ENCODE data around the gene FOXP3. TPM values are rescaled to one million over a fixed set of nuclear protein-coding genes. Genes with fewer than 3 reads are reported as not detected.

The FOXP3 gene
- total RNA-seq, 1 experiment from 2014 or later, result 0.26 TPM

GRCh38 chrX:49263631-49264030 is 879 bp downstream of the FOXP3 start:
- H3K4me1 ChIP-seq (ENCODE audit: control insufficient read depth, insufficient read depth, low read length), result no peaks in the 10 kb centered on the region
- CTCF ChIA-PET, result no interaction called here
- TF ChIP-seq TCF7L2 (IDR thresholded peaks at IDR 0.05; ENCODE audit: low read depth, low read length), result no peak
- TF ChIP-seq SIN3A (IDR thresholded peaks at IDR 0.05; ENCODE audit: borderline replicate concordance, insufficient read depth, low read depth, low read length), result no peak
- no peak for TF ChIP-seq CTCF (IDR thresholded peaks at IDR 0.05)
- TF ChIP-seq, protein P1, sequence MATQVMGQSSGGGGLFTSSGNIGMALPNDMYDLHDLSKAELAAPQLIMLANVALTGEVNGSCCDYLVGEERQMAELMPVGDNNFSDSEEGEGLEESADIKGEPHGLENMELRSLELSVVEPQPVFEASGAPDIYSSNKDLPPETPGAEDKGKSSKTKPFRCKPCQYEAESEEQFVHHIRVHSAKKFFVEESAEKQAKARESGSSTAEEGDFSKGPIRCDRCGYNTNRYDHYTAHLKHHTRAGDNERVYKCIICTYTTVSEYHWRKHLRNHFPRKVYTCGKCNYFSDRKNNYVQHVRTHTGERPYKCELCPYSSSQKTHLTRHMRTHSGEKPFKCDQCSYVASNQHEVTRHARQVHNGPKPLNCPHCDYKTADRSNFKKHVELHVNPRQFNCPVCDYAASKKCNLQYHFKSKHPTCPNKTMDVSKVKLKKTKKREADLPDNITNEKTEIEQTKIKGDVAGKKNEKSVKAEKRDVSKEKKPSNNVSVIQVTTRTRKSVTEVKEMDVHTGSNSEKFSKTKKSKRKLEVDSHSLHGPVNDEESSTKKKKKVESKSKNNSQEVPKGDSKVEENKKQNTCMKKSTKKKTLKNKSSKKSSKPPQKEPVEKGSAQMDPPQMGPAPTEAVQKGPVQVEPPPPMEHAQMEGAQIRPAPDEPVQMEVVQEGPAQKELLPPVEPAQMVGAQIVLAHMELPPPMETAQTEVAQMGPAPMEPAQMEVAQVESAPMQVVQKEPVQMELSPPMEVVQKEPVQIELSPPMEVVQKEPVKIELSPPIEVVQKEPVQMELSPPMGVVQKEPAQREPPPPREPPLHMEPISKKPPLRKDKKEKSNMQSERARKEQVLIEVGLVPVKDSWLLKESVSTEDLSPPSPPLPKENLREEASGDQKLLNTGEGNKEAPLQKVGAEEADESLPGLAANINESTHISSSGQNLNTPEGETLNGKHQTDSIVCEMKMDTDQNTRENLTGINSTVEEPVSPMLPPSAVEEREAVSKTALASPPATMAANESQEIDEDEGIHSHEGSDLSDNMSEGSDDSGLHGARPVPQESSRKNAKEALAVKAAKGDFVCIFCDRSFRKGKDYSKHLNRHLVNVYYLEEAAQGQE (IDR thresholded peaks at IDR 0.05; ENCODE audit: insufficient read depth in 1 of 2, low read depth in 2 of 2, low read length in 1 of 2), result no peak
- no peak for TF ChIP-seq POLR2AphosphoS5 (IDR thresholded peaks at IDR 0.05; ENCODE audit: low read depth, low read length)
- no peaks in the 10 kb centered on the region for H3K36me3 ChIP-seq (ENCODE audit: control insufficient read depth, insufficient read depth, low read length)
- H3K9me3 ChIP-seq (ENCODE audit: control insufficient read depth, insufficient read depth, low read depth, low read length), result no peaks in the 10 kb centered on the region
- BruUV-seq (replicated peaks), result no TSS peak
- DNase-seq (ENCODE audit: low read depth, low spot score) (no peak), ATAC-seq (no peak)
- no peak overlapping the region for H3K4me3 ChIP-seq (ENCODE audit: low read depth in 2 of 2, low read length in 2 of 2)
- intact Hi-C loops (cut with micrococcal nuclease; ENCODE audit: unreplicated experiment) (no loop called here), in situ Hi-C loops (cut with HindIII; ENCODE audit: low pct_unique_long_range_greater_than_20kb, low sequenced_read_pairs) (no loop called here)
- no peaks in the 10 kb centered on the region for H3K27me3 ChIP-seq (ENCODE audit: control insufficient read depth, insufficient read depth, low read length)
- H3K27ac ChIP-seq (ENCODE audit: low read length), result no peak overlapping the region
- POLR2A ChIA-PET, result no interaction called here

- no peaks in the 10 kb centered on the region for H3K27me3 ChIP-seq (ENCODE audit: control insufficient read depth, insufficient read depth, low read length)
- no peaks in the 10 kb centered on the region for H3K9me3 ChIP-seq (ENCODE audit: control insufficient read depth, insufficient read depth, low read depth, low read length)
- no peak overlapping the region for H3K27ac ChIP-seq (ENCODE audit: low read length)
- TF ChIP-seq POLR2AphosphoS5 (IDR thresholded peaks at IDR 0.05; ENCODE audit: low read depth, low read length) (no peak), SIN3A (IDR thresholded peaks at IDR 0.05; ENCODE audit: borderline replicate concordance, insufficient read depth, low read depth, low read length) (no peak), TCF7L2 (IDR thresholded peaks at IDR 0.05; ENCODE audit: low read depth, low read length) (no peak), CTCF (IDR thresholded peaks at IDR 0.05) (no peak)
- TF ChIP-seq, protein P1 (IDR thresholded peaks at IDR 0.05; ENCODE audit: insufficient read depth in 1 of 2, low read depth in 2 of 2, low read length in 1 of 2), result no peak
- no peak overlapping the region for H3K4me3 ChIP-seq (ENCODE audit: low read depth in 2 of 2, low read length in 2 of 2)
- in situ Hi-C loops (cut with HindIII; ENCODE audit: low pct_unique_long_range_greater_than_20kb, low sequenced_read_pairs) (no loop called here), intact Hi-C loops (cut with micrococcal nuclease; ENCODE audit: unreplicated experiment) (no loop called here)
- POLR2A ChIA-PET, result no interaction called here
- CTCF ChIA-PET, result no interaction called here
- no peaks in the 10 kb centered on the region for H3K36me3 ChIP-seq (ENCODE audit: control insufficient read depth, insufficient read depth, low read length)
- DNase-seq (ENCODE audit: low read depth, low spot score), result no peak
- no peaks in the 10 kb centered on the region for H3K4me1 ChIP-seq (ENCODE audit: control insufficient read depth, insufficient read depth, low read length)
- BruUV-seq (replicated peaks), result no TSS peak
- no peak for ATAC-seq
Measured at GRCh38 chrX:49262603-49263002, 1.9 kb downstream of the FOXP3 start.
